Endodermal cell (in vitro differentiated cells): ENCODE measurements around the gene TMEM240. TPM values are rescaled to one million over a fixed set of nuclear protein-coding genes. Genes with fewer than 3 reads are reported as not detected.

Experiments
- DNase-seq: peaks from one replicate; pipeline ENCODE4 v3.0.0-alpha.2; 2017
- H3K27ac ChIP-seq: 2 replicates; pipeline ENCODE4 v1.5.1; 2013; ENCODE audit warnings: mild to moderate bottlenecking, low read depth, low read length, moderate library complexity
- H3K27me3 ChIP-seq: 2 replicates; pipeline ENCODE4 v1.6.1; 2013; ENCODE audit warnings: mild to moderate bottlenecking, low read length, moderate library complexity; ENCODE audit not compliant: insufficient read depth, control insufficient read depth, poor library complexity, severe bottlenecking
- H3K36me3 ChIP-seq: 2 replicates; pipeline ENCODE4 v1.7.0; 2013; ENCODE audit warnings: mild to moderate bottlenecking, low read length, moderate library complexity; ENCODE audit not compliant: control insufficient read depth, insufficient read depth
- H3K4me1 ChIP-seq: one replicate; pipeline ENCODE4 v1.7.0; 2013; ENCODE audit warnings: low read length; ENCODE audit not compliant: control insufficient read depth, insufficient read depth
- H3K4me3 ChIP-seq: 2 replicates; pipeline ENCODE4 v1.5.1; 2013; ENCODE audit warnings: mild to moderate bottlenecking, low read length, moderate library complexity
- H3K9ac ChIP-seq: 2 replicates; pipeline ENCODE4 v1.6.1; 2013; ENCODE audit warnings: mild to moderate bottlenecking, low read length, moderate library complexity; ENCODE audit not compliant: poor library complexity, severe bottlenecking; ENCODE audit errors: extremely low read depth
- H3K9me3 ChIP-seq: 2 replicates; pipeline ENCODE4 v1.6.1; 2013; ENCODE audit warnings: mild to moderate bottlenecking, low read length, moderate library complexity; ENCODE audit not compliant: control insufficient read depth
- H3K27ac Mint-ChIP-seq: 2 replicates; pipeline ENCODE4 v1.8.0; 2020; ENCODE audit warnings: mixed read lengths
- H3K27me3 Mint-ChIP-seq: 2 replicates; pipeline ENCODE4 v1.8.0; 2021; ENCODE audit warnings: mild to moderate bottlenecking, mixed read lengths; ENCODE audit not compliant: insufficient read depth
- H3K36me3 Mint-ChIP-seq: 2 replicates; pipeline ENCODE4 v1.8.0; 2020; ENCODE audit warnings: low read depth, mixed read lengths
- H3K4me1 Mint-ChIP-seq: 2 replicates; pipeline ENCODE4 v1.8.0; 2020; ENCODE audit warnings: mixed read lengths
- H3K4me3 Mint-ChIP-seq: 2 replicates; pipeline ENCODE4 v1.8.0; 2020; ENCODE audit warnings: mild to moderate bottlenecking, moderate library complexity, mixed read lengths
- H3K9me3 Mint-ChIP-seq: 2 replicates; pipeline ENCODE4 v1.8.0; 2020; ENCODE audit warnings: mild to moderate bottlenecking, mixed read lengths
- CTCF ChIP-seq: fragments of 200-600 bp; sonication (generic); conservative IDR thresholded peaks from 2 replicates; pipeline ENCODE4 v1.5.0; 2021; ENCODE audit warnings: antibody characterized with exemption, mild to moderate bottlenecking
- WGBS, 2 experiments: methylation state at CpG; one replicate each; pipeline versions ENCODE4 v1.1.5 to v1.1.7; 2013; ENCODE audit warnings: missing lambda C conversion rate in 2 of 2, mixed read lengths in 1 of 2; ENCODE audit not compliant: insufficient coverage in 1 of 2, insufficient read length in 1 of 2; 5-methylcytosine and 5-hydroxymethylcytosine counted together
- total RNA-seq, 2 donors: library from RNA; stranded (reverse); fragmentation: NEBNext Ultra II Directional in 1 of 2; extraction: Animal tissue kit (Norgen Biotek cat#: 25700) in 1 of 2; gene quantifications; 2 replicates in 1 of 2; 3 replicates in 1 of 2; pipeline ENCODE4 v1.2.1, GENCODE V29; 2021

TMEM240 gene
- total RNA-seq, 2 donors from 2014 or later: 6.4 to 6.9 TPM

GRCh38 chr1:1529936-1530335 is 10.5 kb downstream of the TMEM240 start:
- Histone ChIP-seq H3K27me3 (no peaks in the 10 kb centered on the region), H3K9me3 (peaks cover 13% of the 10 kb centered on the region), H3K36me3 (peaks cover 16% of the 10 kb centered on the region), H3K27ac (no peak overlapping the region), H3K4me1 (no peaks in the 10 kb centered on the region), H3K9ac (no peak overlapping the region), H3K4me3 (no peak overlapping the region)
- H3K4me1 Mint-ChIP-seq: no peaks in the 10 kb centered on the region
- DNase-seq: no peak
- H3K36me3 Mint-ChIP-seq: peaks cover 42% of the 10 kb centered on the region
- H3K27me3 Mint-ChIP-seq: no peaks in the 10 kb centered on the region
- WGBS, 2 experiments: 94 to 95% methylated on average over 5 to 8 of the region's 8 CpGs
- H3K27ac Mint-ChIP-seq: no peak overlapping the region
- peaks cover 13% of the 10 kb centered on the region for H3K9me3 Mint-ChIP-seq
- no peak for TF ChIP-seq CTCF
- no peak overlapping the region for H3K4me3 Mint-ChIP-seq

GRCh38 chr1:1529321-1529720 is 11.1 kb downstream of the TMEM240 start:
- no peak for TF ChIP-seq CTCF
- Histone ChIP-seq H3K36me3 (peaks cover 16% of the 10 kb centered on the region), H3K9ac (no peak overlapping the region), H3K4me1 (no peaks in the 10 kb centered on the region), H3K27ac (no peak overlapping the region), H3K9me3 (peaks cover 13% of the 10 kb centered on the region), H3K4me3 (no peak overlapping the region), H3K27me3 (no peaks in the 10 kb centered on the region)
- Mint-ChIP-seq H3K36me3 (peaks cover 44% of the 10 kb centered on the region), H3K27me3 (no peaks in the 10 kb centered on the region), H3K9me3 (peaks cover 13% of the 10 kb centered on the region), H3K4me1 (no peaks in the 10 kb centered on the region), H3K4me3 (no peak overlapping the region), H3K27ac (no peak overlapping the region)
- WGBS, 2 experiments: 95 to 97% methylated on average over 9 to 16 of the region's 18 CpGs
- no peak for DNase-seq

GRCh38 chr1:1528301-1529267 is 11.8 kb downstream of the TMEM240 start:
- DNase-seq: no peak
- Mint-ChIP-seq H3K4me1 (no peaks in the 10 kb centered on the region), H3K27ac (no peak overlapping the region), H3K27me3 (no peaks in the 10 kb centered on the region), H3K9me3 (peaks cover 13% of the 10 kb centered on the region), H3K4me3 (no peak overlapping the region), H3K36me3 (peaks cover 45% of the 10 kb centered on the region)
- H3K9ac ChIP-seq: no peak overlapping the region
- no peak overlapping the region for H3K4me3 ChIP-seq
- peaks cover 13% of the 10 kb centered on the region for H3K9me3 ChIP-seq
- no peak for TF ChIP-seq CTCF
- H3K4me1 ChIP-seq: no peaks in the 10 kb centered on the region
- WGBS, 2 experiments: 94 to 95% methylated on average over 26 to 36 of the region's 37 CpGs
- no peaks in the 10 kb centered on the region for H3K27me3 ChIP-seq
- H3K27ac ChIP-seq: no peak overlapping the region
- peaks cover 16% of the 10 kb centered on the region for H3K36me3 ChIP-seq
